Neural cell (in vitro differentiated cells): ENCODE results near the gene TMEM147. TPM values are rescaled to one million over a fixed set of nuclear protein-coding genes. Genes with fewer than 3 reads are reported as not detected.

Source experiments
- H2AFZ ChIP-seq: fragments of 200-600, 300-800 bp; sonication (generic), shearing (Covaris generic); 2 replicates; pipeline ENCODE4 v1.6.0; 2014; ENCODE audit warnings: low read depth, mild to moderate bottlenecking, antibody characterized with exemption, low read length, moderate library complexity
- H3F3A ChIP-seq: fragments of 200-600 bp; shearing (Covaris generic); 2 replicates; pipeline ENCODE4 v1.6.1; 2016; ENCODE audit warnings: mild to moderate bottlenecking, moderate library complexity, mixed read lengths, antibody characterized with exemption, low read length; ENCODE audit not compliant: insufficient read depth, poor library complexity, severe bottlenecking
- H3K27ac ChIP-seq: fragments of 200-600, 300-800 bp; sonication (generic), shearing (Covaris generic); 2 replicates; pipeline ENCODE4 v1.5.1; 2014; ENCODE audit warnings: mild to moderate bottlenecking, low read length, moderate library complexity
- H3K27me3 ChIP-seq: fragments of 300-800, 200-600 bp; sonication (generic), shearing (Covaris generic); 2 replicates; pipeline ENCODE4 v1.6.0; 2014; ENCODE audit warnings: mild to moderate bottlenecking, low read depth, low read length, moderate library complexity; ENCODE audit not compliant: insufficient read depth
- H3K36me3 ChIP-seq: fragments of 300-800, 200-600 bp; sonication (generic), shearing (Covaris generic); 2 replicates; pipeline ENCODE4 v1.5.1; 2014; ENCODE audit warnings: mild to moderate bottlenecking, antibody characterized with exemption, low read length, moderate library complexity; ENCODE audit not compliant: insufficient read depth
- H3K4me2 ChIP-seq: fragments of 300-800, 200-600 bp; sonication (generic), shearing (Covaris generic); 2 replicates; pipeline ENCODE4 v1.6.0; 2014; ENCODE audit warnings: mild to moderate bottlenecking, low read length
- H3K4me3 ChIP-seq: fragments of 300-800, 200-600 bp; sonication (generic), shearing (Covaris generic); 2 replicates; pipeline ENCODE4 v1.5.1; 2014; ENCODE audit warnings: mild to moderate bottlenecking, low read length, moderate library complexity
- H3K79me2 ChIP-seq: fragments of 200-600 bp; shearing (Covaris generic); replicated peaks from 2 replicates; pipeline ENCODE4 v1.6.0; 2014; ENCODE audit warnings: mild to moderate bottlenecking, low read length, moderate library complexity; ENCODE audit not compliant: insufficient read depth
- H3K9ac ChIP-seq: fragments of 300-800, 200-600 bp; sonication (generic), shearing (Covaris generic); 2 replicates; pipeline ENCODE4 v1.6.1; 2016; ENCODE audit warnings: mild to moderate bottlenecking, low read length, mixed read lengths
- H3K9me2 ChIP-seq: fragments of 200-600 bp; shearing (Covaris generic); 2 replicates; pipeline ENCODE4 v1.6.1; 2016; ENCODE audit warnings: mild to moderate bottlenecking, low read length, mixed read lengths; ENCODE audit not compliant: insufficient read depth
- H3K9me3 ChIP-seq: fragments of 200-600, 300-800 bp; sonication (generic), shearing (Covaris generic); 2 replicates; pipeline ENCODE4 v1.6.1; 2016; ENCODE audit warnings: mild to moderate bottlenecking, mixed run types, low read length, moderate library complexity, mixed read lengths
- H4K20me1 ChIP-seq: fragments of 200-600 bp; shearing (Covaris generic); 2 replicates; pipeline ENCODE4 v1.6.1; 2016; ENCODE audit warnings: mild to moderate bottlenecking, mixed run types; ENCODE audit not compliant: insufficient read depth
- CTCF ChIP-seq: fragments of 450-650 bp; IDR thresholded peaks from 2 replicates; pipeline ENCODE4 v1.5.1; 2014; ENCODE audit warnings: antibody characterized with exemption, mild to moderate bottlenecking, moderate library complexity; ENCODE audit not compliant: poor library complexity, severe bottlenecking
- EP300 ChIP-seq: fragments of 450-650 bp; conservative IDR thresholded peaks from 2 replicates; pipeline ENCODE4 v1.6.1; 2014; ENCODE audit warnings: antibody characterized with exemption, mild to moderate bottlenecking, moderate library complexity; ENCODE audit not compliant: poor library complexity, severe bottlenecking
- EZH2 ChIP-seq: fragments of 200-600, 300-800 bp; shearing (Covaris generic), sonication (generic); IDR thresholded peaks from 2 replicates; pipeline ENCODE4 v1.6.1; 2014; ENCODE audit warnings: antibody characterized with exemption, low read length, borderline replicate concordance, mild to moderate bottlenecking; ENCODE audit not compliant: insufficient read depth, poor library complexity, severe bottlenecking
- MXI1 ChIP-seq: fragments of 450-650 bp; conservative IDR thresholded peaks from 2 replicates; pipeline ENCODE4 v1.6.1; 2014; ENCODE audit warnings: antibody characterized with exemption, mild to moderate bottlenecking; ENCODE audit not compliant: poor library complexity, severe bottlenecking
- POLR2AphosphoS5 ChIP-seq: IDR thresholded peaks from 2 replicates; pipeline ENCODE4 v1.6.1; 2012
- RAD21 ChIP-seq: fragments of 450-650 bp; conservative IDR thresholded peaks from 2 replicates; pipeline ENCODE4 v1.6.1; 2014; ENCODE audit warnings: antibody characterized with exemption, mild to moderate bottlenecking, moderate library complexity
- REST ChIP-seq: IDR thresholded peaks from 2 replicates; pipeline ENCODE4 v1.6.1; 2012; ENCODE audit warnings: borderline replicate concordance
- SMC3 ChIP-seq: fragments of 450-650 bp; conservative IDR thresholded peaks from 2 replicates; pipeline ENCODE4 v1.6.1; 2014; ENCODE audit warnings: antibody characterized with exemption, mild to moderate bottlenecking, moderate library complexity; ENCODE audit not compliant: poor library complexity
- TAF1 ChIP-seq: IDR thresholded peaks from 2 replicates; pipeline ENCODE4 v1.6.1; 2012; ENCODE audit warnings: low read depth
- polyA plus RNA-seq: library from polyadenylated mRNA; depleted of rRNA; stranded (reverse); fragments of >200 nt; gene quantifications from 2 replicates; pipeline ENCODE4 v1.2.3, GENCODE V29; 2014

TMEM147 gene
- polyA plus RNA-seq, 1 donor from 2014 or later, result 106 TPM

GRCh38 chr19:35555301-35556005 lies 10.0 kb downstream of the TMEM147 start:
- Histone ChIP-seq H3K4me2 (no peak overlapping the region), H3F3A (no peaks in the 10 kb centered on the region), H3K36me3 (no peaks in the 10 kb centered on the region), H3K27me3 (peaks cover 28% of the 10 kb centered on the region), H3K27ac (no peak overlapping the region), H3K9ac (no peak overlapping the region), H3K9me3 (no peaks in the 10 kb centered on the region), H4K20me1 (no peaks in the 10 kb centered on the region), H3K4me3 (no peak overlapping the region), H3K9me2 (no peaks in the 10 kb centered on the region), H3K79me2 (no peaks in the 10 kb centered on the region), H2AFZ (no peak overlapping the region)
- TF ChIP-seq RAD21 (no peak), SMC3 (no peak), REST (no peak), POLR2AphosphoS5 (no peak), EZH2 (no peak), CTCF (no peak), TAF1 (no peak), MXI1 (no peak), EP300 (no peak)

GRCh38 chr19:35556025-35556590 lies 10.7 kb downstream of the TMEM147 start:
- no peaks in the 10 kb centered on the region for H3F3A ChIP-seq
- H3K9me3 ChIP-seq, result no peaks in the 10 kb centered on the region
- H3K9ac ChIP-seq, result no peak overlapping the region
- H3K9me2 ChIP-seq, result no peaks in the 10 kb centered on the region
- no peak overlapping the region for H3K4me3 ChIP-seq
- H3K4me2 ChIP-seq, result no peak overlapping the region
- TF ChIP-seq CTCF (no peak), REST (no peak), RAD21 (no peak), TAF1 (no peak), EZH2 (no peak), MXI1 (no peak), POLR2AphosphoS5 (no peak), SMC3 (no peak), EP300 (no peak)
- no peak overlapping the region for H2AFZ ChIP-seq
- no peaks in the 10 kb centered on the region for H3K79me2 ChIP-seq
- H3K27me3 ChIP-seq, result peaks cover 28% of the 10 kb centered on the region
- H3K27ac ChIP-seq, result no peak overlapping the region
- H4K20me1 ChIP-seq, result no peaks in the 10 kb centered on the region
- H3K36me3 ChIP-seq, result no peaks in the 10 kb centered on the region
